ENCODE results near the gene USP11. TPM values are rescaled to one million over a fixed set of nuclear protein-coding genes. Genes with fewer than 3 reads are reported as not detected.
"Not testable (repeated sequence)": the region's sequence is repeated elsewhere in the genome, so short reads cannot be mapped to it uniquely, and the experiment has no call there.

Gene USP11
- total RNA-seq, 6 donors from 2014 or later = 42.9 to 103 (median 60.0) TPM

DNA sequence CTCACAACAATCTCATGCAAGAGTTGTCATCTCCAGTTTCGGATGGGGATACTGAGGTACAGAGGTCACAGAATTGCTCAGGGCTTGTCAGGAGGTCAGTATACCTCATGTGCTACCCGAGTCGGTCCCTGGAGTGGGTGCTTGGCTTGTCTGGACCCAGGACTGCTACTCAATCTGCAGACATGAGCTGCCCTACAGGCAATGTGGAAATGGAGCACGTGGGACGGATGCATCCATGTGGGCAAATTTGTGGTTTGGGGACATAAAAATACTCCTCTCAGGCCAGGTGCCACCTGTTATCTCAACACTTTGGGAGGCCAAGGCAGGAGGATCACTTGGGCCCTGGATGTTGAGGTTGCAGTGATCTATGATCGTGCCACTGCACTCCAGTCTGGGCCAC, 15.8 kb downstream of the USP11 start:
- H3K4me3 ChIP-seq = no peak overlapping the region
- no peak for DNase-seq
- no peaks in the 10 kb centered on the region for H3K4me1 ChIP-seq
- ATAC-seq (ENCODE audit: low FRiP score in 2 of 2) = no peak
- H3K27me3 ChIP-seq = no peaks in the 10 kb centered on the region
- WGBS, 2 donors = 90% methylated on average over 6 of the region's 6 CpGs; no CpG with 5 or more reads in 1 of the 2 donors
- TF ChIP-seq EP300 (IDR thresholded peaks at IDR 0.05) = no peak
- peaks cover 0 to 37% (median 16%) of the 10 kb centered on the region in 4 donors for H3K36me3 ChIP-seq
- no peak overlapping the region for H3K27ac ChIP-seq
- H3K9me3 ChIP-seq = peaks cover 0 to under 1% (median 0%) of the 10 kb centered on the region in 4 donors

DNA sequence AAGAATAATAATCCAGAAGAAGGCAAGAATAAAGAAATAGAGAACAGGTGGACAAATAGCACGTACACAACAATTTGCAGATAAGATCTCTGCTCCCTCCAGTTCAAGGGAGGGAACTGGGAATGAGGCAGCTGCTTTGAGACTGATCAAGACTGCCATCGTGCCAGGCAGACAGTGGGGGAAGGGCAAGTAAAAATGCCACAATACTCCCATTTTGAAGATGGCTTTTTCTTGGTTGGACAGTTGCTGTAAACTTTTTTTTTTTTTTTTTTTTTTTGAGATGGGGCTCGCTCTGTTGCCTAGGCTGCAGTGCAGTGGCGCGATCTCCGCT, 17.2 kb downstream of the USP11 start:
- WGBS, 2 donors = 80 to 87% methylated on average over 5 to 6 of the region's 6 CpGs
- Histone ChIP-seq H3K4me1 (no peaks in the 10 kb centered on the region), H3K36me3 (peaks cover 0 to 25% (median 11%) of the 10 kb centered on the region in 4 donors), H3K27me3 (no peaks in the 10 kb centered on the region), H3K4me3 (no peak overlapping the region), H3K9me3 (peaks cover 0 to 7% (median 0%) of the 10 kb centered on the region in 4 donors), H3K27ac (no peak overlapping the region)
- no peak for ATAC-seq (ENCODE audit: low FRiP score in 2 of 2)
- TF ChIP-seq EP300 (IDR thresholded peaks at IDR 0.05) (no peak), POLR2AphosphoS5 (IDR thresholded peaks at IDR 0.05) (no peak)
- TF ChIP-seq, protein P1, sequence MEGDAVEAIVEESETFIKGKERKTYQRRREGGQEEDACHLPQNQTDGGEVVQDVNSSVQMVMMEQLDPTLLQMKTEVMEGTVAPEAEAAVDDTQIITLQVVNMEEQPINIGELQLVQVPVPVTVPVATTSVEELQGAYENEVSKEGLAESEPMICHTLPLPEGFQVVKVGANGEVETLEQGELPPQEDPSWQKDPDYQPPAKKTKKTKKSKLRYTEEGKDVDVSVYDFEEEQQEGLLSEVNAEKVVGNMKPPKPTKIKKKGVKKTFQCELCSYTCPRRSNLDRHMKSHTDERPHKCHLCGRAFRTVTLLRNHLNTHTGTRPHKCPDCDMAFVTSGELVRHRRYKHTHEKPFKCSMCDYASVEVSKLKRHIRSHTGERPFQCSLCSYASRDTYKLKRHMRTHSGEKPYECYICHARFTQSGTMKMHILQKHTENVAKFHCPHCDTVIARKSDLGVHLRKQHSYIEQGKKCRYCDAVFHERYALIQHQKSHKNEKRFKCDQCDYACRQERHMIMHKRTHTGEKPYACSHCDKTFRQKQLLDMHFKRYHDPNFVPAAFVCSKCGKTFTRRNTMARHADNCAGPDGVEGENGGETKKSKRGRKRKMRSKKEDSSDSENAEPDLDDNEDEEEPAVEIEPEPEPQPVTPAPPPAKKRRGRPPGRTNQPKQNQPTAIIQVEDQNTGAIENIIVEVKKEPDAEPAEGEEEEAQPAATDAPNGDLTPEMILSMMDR (IDR thresholded peaks at IDR 0.05) = no peak
- no peak for DNase-seq

DNA sequence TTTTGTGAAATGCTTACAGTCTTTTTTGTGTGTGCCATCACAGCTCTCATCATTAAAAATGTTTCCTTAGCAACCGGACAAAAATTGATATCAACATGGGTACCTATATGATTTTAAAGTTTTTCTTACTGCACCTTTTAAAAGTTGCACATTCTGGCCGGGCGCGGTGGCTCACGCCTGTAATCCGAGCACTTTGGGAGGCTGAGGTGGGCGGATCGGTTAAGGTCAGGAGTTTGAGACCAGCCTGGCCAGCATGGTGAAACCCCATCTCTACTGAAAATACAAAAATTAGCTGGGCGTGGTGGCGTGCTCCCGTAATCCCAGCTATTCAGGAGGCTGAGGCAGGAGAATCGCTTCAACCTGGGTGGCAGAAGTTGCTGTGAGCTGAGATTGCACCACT, 24.8 kb downstream of the USP11 start:
- not testable (repeated sequence) for H3K27ac ChIP-seq; H3K4me3 ChIP-seq; H3K4me1 ChIP-seq; ATAC-seq (ENCODE audit: low FRiP score in 2 of 2); H3K27me3 ChIP-seq; DNase-seq; H3K9me3 ChIP-seq; H3K36me3 ChIP-seq
- 92 to 93% methylated on average over 11 to 12 of the region's 12 CpGs for WGBS, 2 donors

DNA sequence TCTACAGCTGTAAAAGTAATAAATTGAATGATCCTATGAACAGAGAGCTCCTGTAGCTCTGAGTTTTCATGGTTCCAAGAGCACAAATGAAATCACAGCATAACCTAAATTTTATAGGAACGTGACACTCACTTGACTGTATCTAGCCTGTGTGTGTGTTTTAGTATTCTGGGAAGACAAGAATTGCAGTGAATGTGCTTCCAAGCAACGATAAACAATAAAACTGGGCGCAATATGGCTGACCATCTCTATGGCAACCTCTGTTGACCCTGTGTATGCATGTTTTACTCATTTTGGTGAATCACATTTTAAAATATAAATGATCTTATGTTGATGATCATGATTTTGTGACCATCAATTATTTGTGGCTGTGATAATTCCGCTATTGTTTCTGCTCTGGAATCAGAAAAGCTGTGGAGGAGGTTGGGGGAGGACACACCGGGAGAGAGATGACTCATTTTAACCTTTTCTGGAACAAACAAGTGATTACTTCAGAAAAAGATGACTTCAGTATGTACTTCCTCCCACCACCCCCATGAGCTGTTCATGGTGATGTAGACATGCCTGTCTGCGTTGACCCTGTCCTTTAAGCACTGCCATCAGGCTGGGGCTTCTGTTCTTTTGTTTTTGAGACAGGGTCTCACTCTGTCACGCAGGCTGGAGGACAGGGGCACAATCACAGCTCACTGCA, 31.8 kb downstream of the USP11 start:
- Histone ChIP-seq H3K4me3 (no peak overlapping the region), H3K9me3 (no peaks in the 10 kb centered on the region), H3K36me3 (no peaks in the 10 kb centered on the region), H3K27me3 (no peaks in the 10 kb centered on the region), H3K4me1 (no peaks in the 10 kb centered on the region), H3K27ac (no peak overlapping the region)
- WGBS, 2 donors = 61 to 70% methylated on average over 5 to 7 of the region's 7 CpGs
- ATAC-seq (ENCODE audit: low FRiP score in 2 of 2) (no peak), DNase-seq (no peak)
- TF ChIP-seq POLR2A (IDR thresholded peaks at IDR 0.05) (no peak), POLR2AphosphoS5 (IDR thresholded peaks at IDR 0.05) (no peak), EP300 (IDR thresholded peaks at IDR 0.05) (no peak)
- TF ChIP-seq, protein P1 (IDR thresholded peaks at IDR 0.05) = no peak

DNA sequence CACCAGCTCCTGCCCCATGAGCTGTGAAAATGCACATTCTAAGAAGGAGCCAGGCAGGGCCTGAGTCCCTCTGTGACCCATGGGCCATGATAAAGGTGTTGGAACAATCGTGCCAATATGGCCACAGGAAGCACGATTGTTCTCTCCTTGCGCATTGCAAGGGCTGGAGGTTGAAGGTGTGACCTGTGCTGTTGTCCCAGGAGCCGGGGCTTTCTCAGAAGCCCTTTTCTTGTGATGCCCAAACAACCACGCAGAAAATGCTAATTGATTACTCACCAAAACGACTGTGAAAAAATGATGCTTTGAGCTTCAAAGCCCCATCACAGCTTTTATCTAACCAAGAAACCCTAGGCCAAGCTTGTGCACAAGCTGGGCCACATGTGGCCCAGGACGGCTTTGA, 33.8 kb downstream of the USP11 start:
- TF ChIP-seq EP300 (IDR thresholded peaks at IDR 0.05) (no peak), POLR2A (IDR thresholded peaks at IDR 0.05) (no peak), POLR2AphosphoS5 (IDR thresholded peaks at IDR 0.05) (no peak)
- TF ChIP-seq, protein P1 (IDR thresholded peaks at IDR 0.05) = no peak
- H3K36me3 ChIP-seq = no peaks in the 10 kb centered on the region
- no peak overlapping the region for H3K4me3 ChIP-seq
- no peak for DNase-seq
- 73 to 83% methylated on average over 7 of the region's 7 CpGs for WGBS, 2 donors
- ATAC-seq (ENCODE audit: low FRiP score in 2 of 2) = no peak
- no peaks in the 10 kb centered on the region for H3K9me3 ChIP-seq
- no peaks in the 10 kb centered on the region for H3K4me1 ChIP-seq
- H3K27ac ChIP-seq = no peak overlapping the region
- H3K27me3 ChIP-seq = no peaks in the 10 kb centered on the region

DNA sequence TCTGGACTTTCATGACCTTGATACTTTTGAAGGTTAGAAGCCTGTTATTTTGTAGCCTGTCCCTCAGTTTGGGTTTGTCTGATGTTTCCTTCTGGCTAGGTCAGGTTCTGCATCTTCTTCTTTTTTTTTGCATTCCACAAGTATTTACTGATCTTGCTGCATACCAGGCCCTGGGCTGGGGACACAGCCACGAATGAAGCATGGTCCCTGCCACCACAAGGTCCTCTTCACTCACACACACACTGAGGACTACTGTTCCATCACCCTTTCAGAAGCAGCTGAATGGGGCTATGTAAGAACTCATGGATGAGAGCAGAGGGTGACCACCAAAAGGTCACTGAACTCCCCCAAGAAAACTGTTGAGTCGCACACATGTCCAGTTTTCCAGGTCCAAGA, 39.2 kb downstream of the USP11 start:
- H3K9me3 ChIP-seq = no peaks in the 10 kb centered on the region
- no peaks in the 10 kb centered on the region for H3K36me3 ChIP-seq
- no peak for TF ChIP-seq POLR2A (IDR thresholded peaks at IDR 0.05)
- TF ChIP-seq POLR2AphosphoS5 (IDR thresholded peaks at IDR 0.05) = no peak
- TF ChIP-seq, protein P1 (IDR thresholded peaks at IDR 0.05) = no peak
- TF ChIP-seq EP300 (IDR thresholded peaks at IDR 0.05) = no peak
- no peaks in the 10 kb centered on the region for H3K4me1 ChIP-seq
- H3K27ac ChIP-seq = no peak overlapping the region
- H3K4me3 ChIP-seq = no peak overlapping the region
- ATAC-seq (ENCODE audit: low FRiP score in 2 of 2) (no peak), DNase-seq (no peak)
- WGBS, 2 donors = 52 to 70% methylated on average over 2 of the region's 2 CpGs
- no peaks in the 10 kb centered on the region for H3K27me3 ChIP-seq

All from upper lobe of left lung (tissue), 6 donors.